Calu3 (cell line): ENCODE results near the gene PLEKHD1. TPM values are rescaled to one million over a fixed set of nuclear protein-coding genes. Genes with fewer than 3 reads are reported as not detected.

Source experiments
- BruUV-seq: library from RNA; stranded (reverse); fragments of 400-500 nt; replicated peaks from 2 replicates; lab custom pipeline; 2021; lab: Mats Ljungman, UMichigan
- CTCF ChIA-PET: fragments of 300-600 bp; sonication (Branson Sonifier 250); formaldehyde crosslinking; loops from one replicate; lab custom pipeline; 2022; ENCODE audit warnings: antibody characterized with exemption; lab: Charles Lee
- DNase-seq: peaks from one replicate; pipeline ENCODE4 v3.0.0; 2022
- H3K27ac Mint-ChIP-seq: one replicate; pipeline ENCODE4 v1.8.0; 2022; ENCODE audit warnings: mixed read lengths; ENCODE audit not compliant: unreplicated experiment
- H3K27me3 Mint-ChIP-seq: one replicate; pipeline ENCODE4 v1.8.0; 2022; ENCODE audit warnings: mixed read lengths; ENCODE audit not compliant: unreplicated experiment
- H3K36me3 Mint-ChIP-seq: one replicate; pipeline ENCODE4 v1.8.0; 2022; ENCODE audit warnings: mild to moderate bottlenecking, moderate library complexity, mixed read lengths; ENCODE audit not compliant: insufficient read depth, unreplicated experiment
- H3K4me1 Mint-ChIP-seq: one replicate; pipeline ENCODE4 v1.8.0; 2022; ENCODE audit warnings: mild to moderate bottlenecking, low read depth, mixed read lengths; ENCODE audit not compliant: unreplicated experiment
- H3K4me3 Mint-ChIP-seq: one replicate; pipeline ENCODE4 v1.8.0; 2022; ENCODE audit warnings: mild to moderate bottlenecking, low read depth, moderate library complexity, mixed read lengths; ENCODE audit not compliant: unreplicated experiment
- H3K9me3 Mint-ChIP-seq: one replicate; pipeline ENCODE4 v1.8.0; 2022; ENCODE audit warnings: low read depth, mixed read lengths; ENCODE audit not compliant: unreplicated experiment
- CTCF ChIP-seq: fragments of 200-600 bp; IDR thresholded peaks from one replicate; pipeline ENCODE4 v1.8.0; 2022; ENCODE audit warnings: antibody characterized with exemption; ENCODE audit not compliant: unreplicated experiment
- intact Hi-C: fragments of 100-400 bp; cut with micrococcal nuclease; formaldehyde crosslinking; loops from one replicate; pipeline ENCODE4 v1.10.0; 2022; ENCODE audit not compliant: unreplicated experiment
- total RNA-seq: library from RNA; stranded (reverse); gene quantifications from 2 replicates; pipeline ENCODE4 v1.2.3, GENCODE V29; 2022

Gene PLEKHD1
- total RNA-seq, 1 experiment from 2014 or later = 0.73 TPM

- intact Hi-C loops = no loop called here
Measured at GRCh38 chr14:69547701-69548348, 63.3 kb downstream of the PLEKHD1 start.

GRCh38 chr14:69548566-69548965 lies 64.0 kb downstream of the PLEKHD1 start:
- peaks cover 9% of the 10 kb centered on the region for H3K36me3 Mint-ChIP-seq
- H3K4me3 Mint-ChIP-seq = no peak overlapping the region
- H3K27ac Mint-ChIP-seq = no peak overlapping the region
- H3K4me1 Mint-ChIP-seq = peaks cover 19% of the 10 kb centered on the region
- BruUV-seq = no TSS peak
- H3K27me3 Mint-ChIP-seq = peaks cover 60% of the 10 kb centered on the region
- no peak for TF ChIP-seq CTCF
- no peak for DNase-seq
- no peaks in the 10 kb centered on the region for H3K9me3 Mint-ChIP-seq
- intact Hi-C loops = no loop called here
- CTCF ChIA-PET = interaction anchor here (1.1 kb wide), 1 partner anchor 43 kb away, joined by 3 read pairs; no protein-coding TSS in a partner anchor

More at GRCh38 chr14:69547701-69548348, 63.3 kb downstream of the PLEKHD1 start:
- CTCF ChIA-PET = interaction anchor here (1.1 kb wide), 1 partner anchor 42 kb away, joined by 3 read pairs; no protein-coding TSS in a partner anchor
- H3K27me3 Mint-ChIP-seq = peaks cover 53% of the 10 kb centered on the region
- peak; percentile 50 for TF ChIP-seq CTCF
- H3K27ac Mint-ChIP-seq = no peak overlapping the region
- no TSS peak for BruUV-seq
- H3K9me3 Mint-ChIP-seq = no peaks in the 10 kb centered on the region
- H3K4me1 Mint-ChIP-seq = peaks cover 11% of the 10 kb centered on the region
- DNase-seq = no peak
- H3K36me3 Mint-ChIP-seq = peaks cover 6% of the 10 kb centered on the region
- no peak overlapping the region for H3K4me3 Mint-ChIP-seq

- H3K4me3 Mint-ChIP-seq = no peak overlapping the region
- intact Hi-C loops = no loop called here
- no peak for DNase-seq
- peaks cover 10% of the 10 kb centered on the region for H3K4me1 Mint-ChIP-seq
- no peaks in the 10 kb centered on the region for H3K9me3 Mint-ChIP-seq
- CTCF ChIA-PET = no interaction called here
- no peak for TF ChIP-seq CTCF
- no peak overlapping the region for H3K27ac Mint-ChIP-seq
- no TSS peak for BruUV-seq
- H3K27me3 Mint-ChIP-seq = peaks cover 58% of the 10 kb centered on the region
- H3K36me3 Mint-ChIP-seq = peaks cover 6% of the 10 kb centered on the region
Measured at GRCh38 chr14:69551511-69551910, 67.0 kb downstream of the PLEKHD1 start.

- DNase-seq = peak; percentile 9
- intact Hi-C loops = no loop called here
- Mint-ChIP-seq H3K4me1 (peaks cover 10% of the 10 kb centered on the region), H3K9me3 (no peaks in the 10 kb centered on the region), H3K36me3 (peaks cover 6% of the 10 kb centered on the region), H3K27ac (peak overlapping the region; percentile 27), H3K27me3 (peaks cover 56% of the 10 kb centered on the region), H3K4me3 (no peak overlapping the region)
- no peak for TF ChIP-seq CTCF
- CTCF ChIA-PET = interaction anchor here (0.6 to 1.1 kb wide), 3 partner anchors 13 to 1814 kb away, joined by 3 read pairs; no protein-coding TSS in a partner anchor
- no TSS peak for BruUV-seq
Measured at GRCh38 chr14:69553252-69553651, 68.7 kb downstream of the PLEKHD1 start.
